ENCODE measurements around the gene HOXA2.

Gene HOXA2

DNA sequence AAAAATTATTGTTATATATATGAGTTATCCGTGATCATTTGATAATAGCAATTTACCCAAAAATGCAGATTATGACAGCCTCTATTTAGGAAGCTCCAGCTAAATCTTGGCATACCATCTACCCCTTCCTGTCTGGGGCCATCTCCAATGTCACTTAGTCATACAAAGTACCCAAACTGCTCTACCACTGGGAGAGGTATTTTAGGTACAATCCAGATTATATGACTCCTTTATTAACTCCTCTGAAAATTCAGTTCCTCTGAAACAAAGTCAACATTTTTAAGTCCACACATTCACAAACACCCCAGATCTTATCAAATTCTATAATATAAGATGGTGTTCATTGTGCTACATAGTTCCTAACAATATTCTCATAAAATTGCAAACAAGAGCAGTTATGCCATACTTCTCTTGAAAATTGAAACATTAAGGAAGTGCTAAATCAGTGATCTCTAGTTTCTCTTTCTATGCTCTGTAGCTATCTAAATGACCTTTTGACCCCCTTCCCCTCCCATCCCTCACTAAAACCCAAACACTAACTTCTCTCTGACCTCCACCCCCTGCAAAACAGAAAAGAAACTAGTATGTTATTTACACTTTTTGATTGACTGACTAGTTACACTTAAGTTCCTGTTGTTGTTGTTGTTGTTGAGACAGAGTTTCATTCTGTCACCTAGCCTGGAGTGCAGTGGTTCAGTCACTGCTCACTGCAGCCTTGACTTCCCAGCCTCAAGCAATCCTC lies 23.1 kb downstream of the HOXA2 start:
- Histone ChIP-seq H3K36me3 (ENCODE audit: low read depth) (no peaks in the 10 kb centered on the region), H3K27ac (ENCODE audit: poor library complexity, severe bottlenecking) (peak overlapping the region; percentile 80), H3K9me3 (ENCODE audit: severe bottlenecking) (no peaks in the 10 kb centered on the region), H3K4me3 (ENCODE audit: severe bottlenecking) (no peak overlapping the region), H3K27me3 (ENCODE audit: insufficient read depth, poor library complexity, severe bottlenecking) (no peaks in the 10 kb centered on the region), H3K4me1 (ENCODE audit: insufficient read depth, poor library complexity, severe bottlenecking) (peaks cover 38% of the 10 kb centered on the region)
- TF ChIP-seq, protein P1, sequence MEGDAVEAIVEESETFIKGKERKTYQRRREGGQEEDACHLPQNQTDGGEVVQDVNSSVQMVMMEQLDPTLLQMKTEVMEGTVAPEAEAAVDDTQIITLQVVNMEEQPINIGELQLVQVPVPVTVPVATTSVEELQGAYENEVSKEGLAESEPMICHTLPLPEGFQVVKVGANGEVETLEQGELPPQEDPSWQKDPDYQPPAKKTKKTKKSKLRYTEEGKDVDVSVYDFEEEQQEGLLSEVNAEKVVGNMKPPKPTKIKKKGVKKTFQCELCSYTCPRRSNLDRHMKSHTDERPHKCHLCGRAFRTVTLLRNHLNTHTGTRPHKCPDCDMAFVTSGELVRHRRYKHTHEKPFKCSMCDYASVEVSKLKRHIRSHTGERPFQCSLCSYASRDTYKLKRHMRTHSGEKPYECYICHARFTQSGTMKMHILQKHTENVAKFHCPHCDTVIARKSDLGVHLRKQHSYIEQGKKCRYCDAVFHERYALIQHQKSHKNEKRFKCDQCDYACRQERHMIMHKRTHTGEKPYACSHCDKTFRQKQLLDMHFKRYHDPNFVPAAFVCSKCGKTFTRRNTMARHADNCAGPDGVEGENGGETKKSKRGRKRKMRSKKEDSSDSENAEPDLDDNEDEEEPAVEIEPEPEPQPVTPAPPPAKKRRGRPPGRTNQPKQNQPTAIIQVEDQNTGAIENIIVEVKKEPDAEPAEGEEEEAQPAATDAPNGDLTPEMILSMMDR (IDR thresholded peaks at IDR 0.05; ENCODE audit: poor library complexity, severe bottlenecking): no peak
- DNase-seq (ENCODE audit: low spot score): no peak
- no peak for ATAC-seq (ENCODE audit: low read depth)

- H3K27me3 ChIP-seq (ENCODE audit: insufficient read depth, poor library complexity, severe bottlenecking): no peaks in the 10 kb centered on the region
- H3K4me3 ChIP-seq (ENCODE audit: severe bottlenecking): no peak overlapping the region
- H3K9me3 ChIP-seq (ENCODE audit: severe bottlenecking): no peaks in the 10 kb centered on the region
- H3K4me1 ChIP-seq (ENCODE audit: insufficient read depth, poor library complexity, severe bottlenecking): peaks cover 38% of the 10 kb centered on the region
- DNase-seq (ENCODE audit: low spot score) (no peak), ATAC-seq (ENCODE audit: low read depth) (no peak)
- peak overlapping the region; percentile 11 for H3K27ac ChIP-seq (ENCODE audit: poor library complexity, severe bottlenecking)
- H3K36me3 ChIP-seq (ENCODE audit: low read depth): no peaks in the 10 kb centered on the region
- TF ChIP-seq, protein P1 (IDR thresholded peaks at IDR 0.05; ENCODE audit: poor library complexity, severe bottlenecking): no peak
These were observed 23.8 kb downstream of the HOXA2 start for GRCh38 chr7:27078616-27079233.

DNA sequence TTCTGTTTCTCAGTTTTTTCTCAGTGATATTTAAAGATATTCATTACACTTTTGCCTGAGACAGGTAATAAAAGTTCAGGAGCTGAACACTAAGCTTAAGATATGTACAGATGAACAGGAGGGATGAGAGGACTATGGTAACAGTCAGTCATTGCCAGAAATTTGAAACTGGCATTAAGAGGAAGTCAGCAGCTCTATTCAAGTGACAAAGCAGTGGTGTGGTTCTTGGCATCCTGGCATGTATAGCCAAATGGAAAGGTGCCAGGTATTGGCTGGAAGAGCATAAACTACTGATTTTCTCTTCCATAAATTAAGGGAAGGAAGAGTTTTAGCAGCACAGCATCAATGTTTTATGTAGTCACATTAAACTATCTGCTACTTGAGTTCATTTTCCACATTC lies 29.4 kb downstream of the HOXA2 start:
- H3K27me3 ChIP-seq (ENCODE audit: insufficient read depth, poor library complexity, severe bottlenecking): no peaks in the 10 kb centered on the region
- H3K4me1 ChIP-seq (ENCODE audit: insufficient read depth, poor library complexity, severe bottlenecking): peaks cover 17% of the 10 kb centered on the region
- no peak overlapping the region for H3K27ac ChIP-seq (ENCODE audit: poor library complexity, severe bottlenecking)
- no peak overlapping the region for H3K4me3 ChIP-seq (ENCODE audit: severe bottlenecking)
- TF ChIP-seq, protein P1 (IDR thresholded peaks at IDR 0.05; ENCODE audit: poor library complexity, severe bottlenecking): no peak
- no peaks in the 10 kb centered on the region for H3K36me3 ChIP-seq (ENCODE audit: low read depth)
- peak; percentile 42; the same call in 2 of the 3 replicates for ATAC-seq (ENCODE audit: low read depth)
- no peak for DNase-seq (ENCODE audit: low spot score)
- H3K9me3 ChIP-seq (ENCODE audit: severe bottlenecking): no peaks in the 10 kb centered on the region

DNA sequence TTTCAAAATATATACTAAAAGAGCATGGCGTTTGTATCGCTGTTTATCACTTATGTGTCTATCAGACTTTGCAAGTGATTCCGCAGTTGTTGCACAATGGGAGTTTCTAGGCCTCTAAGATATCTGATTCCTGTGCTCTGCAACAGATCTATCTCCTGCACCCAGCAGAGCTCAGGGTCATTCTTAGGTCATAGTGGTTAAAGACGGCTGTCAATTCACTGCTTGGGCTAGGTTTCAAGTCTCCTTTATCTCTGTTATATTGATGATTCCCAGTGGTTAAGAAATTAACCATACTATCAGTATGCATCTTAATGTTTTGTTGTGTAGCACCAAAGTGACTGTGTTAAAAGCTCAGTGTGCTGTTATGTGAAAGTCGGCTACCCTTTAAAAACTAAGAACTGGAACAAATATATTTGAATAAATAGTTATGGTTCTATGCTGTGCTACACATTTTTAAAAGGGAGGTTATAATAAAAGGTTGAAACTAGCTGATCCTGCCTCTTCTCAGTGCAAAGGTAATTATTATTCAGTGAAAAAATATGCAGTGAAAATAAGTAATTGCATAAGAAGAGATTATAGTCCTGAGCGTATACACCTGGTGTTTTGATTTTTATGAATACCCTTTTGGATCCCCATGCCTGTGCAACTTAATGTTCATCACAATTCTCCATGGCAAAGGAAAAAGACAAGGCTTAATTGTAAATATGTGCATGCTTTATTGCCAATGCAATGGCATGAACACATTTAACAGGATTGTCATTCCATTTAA lies 30.7 kb downstream of the HOXA2 start:
- DNase-seq (ENCODE audit: low spot score) (no peak), ATAC-seq (ENCODE audit: low read depth) (peak; percentile 54; the same call in 2 of the 3 replicates)
- Histone ChIP-seq H3K27me3 (ENCODE audit: insufficient read depth, poor library complexity, severe bottlenecking) (no peaks in the 10 kb centered on the region), H3K4me3 (ENCODE audit: severe bottlenecking) (no peak overlapping the region), H3K36me3 (ENCODE audit: low read depth) (no peaks in the 10 kb centered on the region), H3K4me1 (ENCODE audit: insufficient read depth, poor library complexity, severe bottlenecking) (peaks cover 17% of the 10 kb centered on the region), H3K9me3 (ENCODE audit: severe bottlenecking) (no peaks in the 10 kb centered on the region), H3K27ac (ENCODE audit: poor library complexity, severe bottlenecking) (no peak overlapping the region)
- TF ChIP-seq, protein P1 (IDR thresholded peaks at IDR 0.05; ENCODE audit: poor library complexity, severe bottlenecking): no peak

Data from RWPE2 (cell line).